ENCODE data around the gene MDN1. TPM values are rescaled to one million over a fixed set of nuclear protein-coding genes. Genes with fewer than 3 reads are reported as not detected.

The MDN1 gene
- total RNA-seq, 1 experiment from 2014 or later = 20.5 TPM

GRCh38 chr6:89640804-89641203, 178.8 kb downstream of the MDN1 start:
- Histone ChIP-seq H2AFZ (ENCODE audit: low read length) (no peak overlapping the region), H3K9ac (ENCODE audit: low read length) (no peak overlapping the region), H4K20me1 (ENCODE audit: low read length) (no peaks in the 10 kb centered on the region), H3K4me3 (ENCODE audit: low read length) (no peak overlapping the region), H3F3A (ENCODE audit: low read length, unreplicated experiment) (no peaks in the 10 kb centered on the region), H3K36me3 (ENCODE audit: low read depth, low read length) (peaks cover 16% of the 10 kb centered on the region), H3K27ac (ENCODE audit: low read length) (no peak overlapping the region), H3K9me2 (replicated peaks; ENCODE audit: low read length) (no peaks in the 10 kb centered on the region), H3K79me2 (ENCODE audit: low read length) (peaks cover 7% of the 10 kb centered on the region), H3K9me3 (ENCODE audit: low read length) (no peaks in the 10 kb centered on the region), H3K4me2 (ENCODE audit: low read length) (no peak overlapping the region), H3K27me3 (ENCODE audit: low read length) (no peaks in the 10 kb centered on the region), H3K4me1 (ENCODE audit: insufficient read depth, low read length) (peaks cover 24% of the 10 kb centered on the region; the same call in 1 of the 2 replicates)
- intact Hi-C loops (cut with micrococcal nuclease) = no loop called here
- POLR2A ChIA-PET (ENCODE audit: unreplicated experiment) = no interaction called here
- DNase-seq (no peak), ATAC-seq (no peak)
- CTCF ChIA-PET = interaction anchor here (0.6 kb wide), 1 partner anchor 134 kb away, joined by 4 read pairs; no protein-coding TSS in a partner anchor
- no TSS peak for BruUV-seq (replicated peaks)
- no peak for TF ChIP-seq EZH2phosphoT487 (IDR thresholded peaks at IDR 0.05; ENCODE audit: borderline replicate concordance, low read length)
- TF ChIP-seq CTCF (conservative IDR thresholded peaks at IDR 0.05; ENCODE audit: low read depth, low read length) = no peak
- no peak for TF ChIP-seq EZH2 (IDR thresholded peaks at IDR 0.05; ENCODE audit: low read length, unreplicated experiment)

GRCh38 chr6:89638320-89639195, 181.0 kb downstream of the MDN1 start, which contains the start of gene LYRM2:
Gene LYRM2 (minus strand): TSS chr6:89638747. CDS start chr6:89638716, 31 bp downstream.
- Histone ChIP-seq H3K79me2 (ENCODE audit: low read length) (peaks cover 7% of the 10 kb centered on the region), H3K36me3 (ENCODE audit: low read depth, low read length) (peaks cover 3% of the 10 kb centered on the region), H3K4me3 (ENCODE audit: low read length) (peak within 1 kb of the TSS; percentile 76), H3K27ac (ENCODE audit: low read length) (peak within 1 kb of the TSS; percentile 76), H3K4me2 (ENCODE audit: low read length) (peak within 1 kb of the TSS; percentile 87), H3K4me1 (ENCODE audit: insufficient read depth, low read length) (peaks cover 9% of the 10 kb centered on the region; the same call in 1 of the 2 replicates), H3F3A (ENCODE audit: low read length, unreplicated experiment) (no peaks in the 10 kb centered on the region), H3K9me2 (replicated peaks; ENCODE audit: low read length) (no peaks in the 10 kb centered on the region), H3K27me3 (ENCODE audit: low read length) (no peaks in the 10 kb centered on the region), H3K9ac (ENCODE audit: low read length) (peak within 1 kb of the TSS; percentile 89), H2AFZ (ENCODE audit: low read length) (peak within 1 kb of the TSS; percentile 87), H3K9me3 (ENCODE audit: low read length) (no peaks in the 10 kb centered on the region), H4K20me1 (ENCODE audit: low read length) (no peaks in the 10 kb centered on the region)
- TSS peak; percentile 66 for BruUV-seq (replicated peaks)
- peak; percentile 87 for DNase-seq
- CTCF ChIA-PET = no interaction called here
- TF ChIP-seq EZH2phosphoT487 (IDR thresholded peaks at IDR 0.05; ENCODE audit: borderline replicate concordance, low read length) (no peak), CTCF (conservative IDR thresholded peaks at IDR 0.05; ENCODE audit: low read depth, low read length) (no peak), EZH2 (IDR thresholded peaks at IDR 0.05; ENCODE audit: low read length, unreplicated experiment) (no peak)
- intact Hi-C loops (cut with micrococcal nuclease) = loop anchor here (1.0 kb wide), 1 partner anchor 181 kb away; the partner anchor contains the start of gene MDN1
- peak; percentile 99 for ATAC-seq
- POLR2A ChIA-PET (ENCODE audit: unreplicated experiment) = interaction anchor here (0.7 kb wide), 1 partner anchor 1354 kb away, joined by 3 read pairs; no protein-coding TSS in a partner anchor
